D341Med (cell line): Measurements from ENCODE around the gene PITX3.
A peak's percentile ranks its signal among the peaks of the same experiment; 100 is the strongest.
"Not testable (repeated sequence)": the region's sequence is repeated elsewhere in the genome, so short reads cannot be mapped to it uniquely, and the experiment has no call there.

Experiments
- DNase-seq: peaks from one replicate; pipeline ENCODE4 v3.0.0; 2012; ENCODE audit warnings: low spot score

The PITX3 gene

GRCh38 chr10:102255404-102255803 is 14.1 kb upstream of the PITX3 start:
- DNase-seq, result no peak

GRCh38 chr10:102254426-102254825 is 13.1 kb upstream of the PITX3 start:
- no peak for DNase-seq

- DNase-seq, result not testable (repeated sequence)
Measured at GRCh38 chr10:102252508-102252907, 11.2 kb upstream of the PITX3 start.

GRCh38 chr10:102247734-102248133 is 6.4 kb upstream of the PITX3 start:
- DNase-seq, result no peak

- no peak for DNase-seq
Measured at GRCh38 chr10:102246261-102246660, 4.9 kb upstream of the PITX3 start.

- no peak for DNase-seq
Measured at GRCh38 chr10:102245932-102246251, 4.6 kb upstream of the PITX3 start.

DNA sequence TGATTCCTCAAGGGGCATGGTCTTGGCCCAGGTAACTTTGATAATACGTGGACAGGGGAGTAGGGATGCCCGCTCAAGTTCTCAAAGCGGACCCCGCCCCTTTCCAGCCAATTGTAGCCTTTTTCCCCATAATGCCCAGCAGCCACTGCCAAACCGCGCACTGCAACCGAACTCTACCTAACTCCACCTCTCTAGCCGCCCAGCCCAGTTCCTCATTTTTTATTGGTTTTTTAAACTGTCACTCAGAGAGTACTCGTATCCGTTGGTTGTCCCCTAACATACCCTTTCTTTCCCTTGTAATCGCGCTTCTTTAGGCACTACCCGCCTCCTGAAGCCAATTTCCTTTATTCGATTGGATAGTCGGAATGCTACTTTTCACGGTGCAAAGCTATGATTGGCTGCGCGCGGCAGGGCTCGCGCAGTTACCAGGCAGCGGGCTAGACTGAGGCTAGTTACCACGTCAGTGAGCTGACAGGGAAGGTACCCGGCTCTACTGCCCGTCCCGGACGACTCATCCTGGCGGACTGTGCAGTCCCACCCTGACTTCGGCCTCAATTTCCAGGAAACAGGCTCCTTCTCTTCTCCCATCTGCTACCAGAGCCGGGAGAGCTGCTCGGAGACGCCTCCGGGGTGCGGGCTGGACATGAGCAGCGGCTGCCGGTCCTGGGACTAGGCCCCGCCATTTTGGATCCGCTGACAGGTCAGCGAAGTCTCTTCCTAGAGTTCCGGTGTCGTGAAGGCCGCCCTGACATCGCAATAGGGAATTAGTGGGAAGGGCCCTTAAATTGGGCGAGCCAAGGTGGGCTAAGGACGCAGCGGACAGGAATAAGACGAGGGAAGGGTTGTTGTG is 4.0 kb upstream of the PITX3 start, which contains the start of gene GBF1:
Gene GBF1, plus strand, starts transcription at position 451 of the 850 bp plus-strand sequence. CDS start 13,407 bp downstream, outside the sequence.
- DNase-seq, result peak; percentile 87

- DNase-seq, result no peak
Measured at GRCh38 chr10:102243309-102243708, 2.0 kb upstream of the PITX3 start.

DNA sequence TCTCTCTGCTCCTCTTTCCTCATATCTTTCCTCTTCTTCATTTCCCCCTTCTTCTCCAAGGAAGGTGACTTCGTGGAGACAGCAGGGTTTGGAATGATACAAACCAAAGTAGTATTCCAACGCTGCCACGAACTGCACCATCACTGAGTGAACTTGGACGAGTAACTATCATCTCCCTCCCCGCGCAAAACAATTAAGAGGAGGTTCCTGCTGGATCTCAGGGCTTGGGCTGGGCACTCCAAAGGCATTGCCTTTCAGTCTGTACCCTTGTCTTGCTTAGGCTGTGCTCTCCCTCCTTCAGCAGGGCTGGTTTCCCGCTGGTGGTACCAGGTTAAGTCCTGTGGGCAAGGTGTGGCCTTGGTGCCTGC is 790 bp upstream of the PITX3 start:
- DNase-seq, result no peak

DNA sequence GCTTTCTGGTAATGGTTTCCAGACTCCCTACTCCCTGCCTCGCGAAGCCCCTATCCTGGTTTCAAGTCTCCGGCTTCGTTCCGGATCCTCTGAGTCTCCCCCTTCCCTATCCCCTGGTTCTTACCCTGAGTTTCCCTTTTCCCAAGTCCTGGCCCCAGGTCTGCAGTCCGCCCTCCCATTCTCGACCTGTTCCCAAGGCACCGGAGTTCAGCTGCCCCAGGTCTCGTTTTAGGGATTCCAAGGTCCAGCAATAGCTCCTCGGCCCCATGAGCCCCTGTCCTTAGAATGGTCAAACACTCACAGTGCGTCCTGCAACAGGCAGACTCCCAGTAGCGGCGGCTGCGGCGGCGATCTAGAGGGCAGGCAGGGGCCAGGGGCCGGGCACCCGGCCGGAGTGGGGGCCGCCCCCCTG is 274 bp downstream of the PITX3 start:
- no peak for DNase-seq

DNA sequence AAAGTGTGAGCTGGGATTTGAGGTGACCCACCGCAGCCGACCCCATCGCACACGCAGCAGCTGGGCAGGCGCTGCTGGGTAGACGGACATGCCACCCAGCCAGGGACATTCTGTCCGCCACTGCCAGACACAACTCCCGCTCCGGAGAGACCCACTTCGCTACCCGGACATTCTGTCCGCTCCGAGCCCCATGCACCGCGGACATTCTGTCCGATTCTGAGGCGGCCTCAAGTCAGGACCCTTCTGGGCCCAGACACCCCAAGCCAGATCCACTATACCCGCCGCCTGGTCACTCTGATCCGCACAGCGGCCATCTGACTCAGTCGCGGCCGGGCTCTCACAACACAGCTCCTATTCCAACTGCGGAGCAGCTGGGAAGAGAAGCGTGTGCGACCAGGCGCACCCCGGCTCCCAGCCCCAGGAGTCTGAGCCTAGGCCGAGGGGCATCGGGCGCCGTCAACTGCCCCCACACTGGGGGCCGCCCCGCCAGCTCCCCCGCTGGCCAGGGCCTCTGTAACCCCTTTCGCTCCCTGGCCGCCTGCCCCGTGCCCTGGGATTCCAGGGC is 763 bp downstream of the PITX3 start:
- DNase-seq, result no peak

GRCh38 chr10:102237711-102238252 is 3.5 kb downstream of the PITX3 start:
- DNase-seq, result no peak

DNA sequence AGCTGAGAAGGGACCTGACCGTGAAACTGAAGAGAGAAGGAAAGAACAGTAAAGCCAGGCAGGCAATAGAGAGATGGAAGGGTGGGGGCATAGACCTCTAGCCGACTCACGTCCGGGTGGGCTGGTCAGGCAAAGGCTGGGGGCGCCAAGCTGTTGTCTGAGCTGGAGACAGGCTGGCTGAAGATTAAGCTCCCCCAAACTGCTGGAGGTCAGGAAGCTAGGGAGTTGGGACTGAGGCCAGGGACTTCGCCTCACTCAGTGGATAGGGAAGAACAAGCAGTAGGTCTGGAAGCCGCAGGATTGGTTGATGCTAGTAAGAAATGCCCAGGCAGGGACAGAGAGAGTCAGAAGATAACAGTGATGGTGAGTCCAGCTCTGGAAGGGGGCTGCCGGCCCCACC is 5.3 kb downstream of the PITX3 start:
- no peak for DNase-seq

DNA sequence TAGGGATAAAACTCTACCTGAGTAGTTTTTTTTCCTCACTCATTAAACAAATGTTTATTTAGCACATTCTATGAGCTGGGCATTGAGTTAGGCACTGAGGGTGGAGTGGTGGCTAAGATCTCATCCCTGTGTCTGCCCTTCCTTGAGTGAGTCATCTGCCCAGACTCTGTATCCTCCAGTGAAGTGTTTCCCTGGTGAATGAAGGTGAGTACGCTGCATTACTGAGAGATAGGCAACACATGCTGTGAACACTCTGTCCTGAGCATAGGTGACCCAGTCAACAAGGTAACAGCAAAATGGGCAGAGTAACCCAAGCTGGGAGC is 5.8 kb downstream of the PITX3 start:
- no peak for DNase-seq

DNA sequence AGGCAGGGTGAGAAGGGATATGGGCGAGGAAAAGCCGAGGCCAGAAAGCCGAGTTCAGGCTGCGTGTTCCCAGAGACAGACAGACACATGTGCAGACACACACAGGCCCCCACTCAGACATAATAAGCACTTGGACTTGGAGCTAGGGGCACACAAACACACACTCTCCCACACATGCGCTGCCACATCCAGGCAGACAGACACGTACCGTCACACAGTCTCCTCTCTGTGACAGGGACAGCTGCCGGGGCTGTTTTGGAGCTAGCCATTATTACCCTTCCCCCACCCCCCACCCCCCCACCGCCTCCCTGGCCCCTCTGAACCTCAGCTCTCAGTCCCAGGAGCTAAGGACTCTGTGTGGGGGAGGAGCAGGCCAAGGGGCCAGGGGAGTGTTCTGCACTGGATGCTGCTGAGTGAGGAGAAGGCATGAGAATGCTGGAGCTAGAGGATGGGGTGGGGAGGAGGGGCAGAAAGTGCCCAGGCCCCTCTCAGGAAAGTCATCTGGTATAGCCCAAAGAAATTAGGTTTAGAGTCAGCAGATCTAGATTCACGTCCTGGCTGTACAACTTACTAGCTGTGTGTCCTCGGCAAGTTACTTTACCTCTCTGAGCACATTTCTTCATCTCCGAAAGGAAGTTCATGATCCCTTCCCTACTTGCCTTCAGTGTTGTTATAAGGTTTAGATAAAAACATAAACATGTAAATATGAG is 6.3 kb downstream of the PITX3 start:
- no peak for DNase-seq

DNA sequence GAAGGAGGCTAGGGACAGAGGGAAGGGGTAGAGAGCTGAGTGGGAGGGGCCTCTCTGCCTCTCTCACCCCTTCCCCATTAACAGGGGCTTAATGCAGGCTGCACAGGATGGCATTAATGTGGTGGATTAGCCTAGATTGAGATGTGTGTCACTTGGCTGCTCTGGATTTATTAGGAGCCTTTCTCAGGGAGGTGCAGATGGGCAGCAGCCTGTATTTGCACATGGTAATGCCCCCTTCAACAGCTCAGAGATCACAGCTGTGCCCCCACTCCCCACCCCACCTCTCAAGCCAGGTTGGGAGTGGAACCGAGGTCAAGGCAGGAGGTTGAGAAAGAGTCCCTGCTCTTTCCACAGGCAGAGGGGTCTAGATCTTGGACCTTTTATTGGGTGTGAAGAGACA is 7.3 kb downstream of the PITX3 start:
- DNase-seq, result peak; percentile 34

GRCh38 chr10:102231357-102232318 is 9.7 kb downstream of the PITX3 start:
- DNase-seq, result peak; percentile 84

DNA sequence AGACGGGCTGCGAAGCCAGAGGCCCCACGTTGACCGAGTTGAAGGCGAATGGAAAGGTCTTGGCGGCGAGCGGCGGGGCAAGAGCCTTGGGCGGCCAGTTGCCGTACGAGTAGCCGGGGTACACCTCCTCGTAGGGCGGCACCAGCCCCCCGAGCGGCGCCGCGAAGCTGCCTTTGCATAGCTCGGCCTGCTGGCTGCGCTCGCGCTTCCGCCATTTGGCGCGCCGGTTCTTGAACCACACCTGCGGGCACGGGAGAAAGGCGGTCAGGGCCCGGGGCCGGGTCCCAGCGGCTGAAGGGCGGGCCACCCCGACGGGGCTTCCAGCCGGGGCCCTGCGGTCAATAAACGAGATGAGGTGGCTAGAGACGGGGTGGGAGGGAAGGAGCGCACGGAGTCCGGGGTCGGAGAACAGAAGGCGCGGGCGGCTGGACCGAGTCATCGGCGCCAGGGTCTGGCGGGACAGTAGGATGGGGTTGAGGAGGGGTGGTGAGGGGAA is 10.4 kb downstream of the PITX3 start:
- peak; percentile 65 for DNase-seq

DNA sequence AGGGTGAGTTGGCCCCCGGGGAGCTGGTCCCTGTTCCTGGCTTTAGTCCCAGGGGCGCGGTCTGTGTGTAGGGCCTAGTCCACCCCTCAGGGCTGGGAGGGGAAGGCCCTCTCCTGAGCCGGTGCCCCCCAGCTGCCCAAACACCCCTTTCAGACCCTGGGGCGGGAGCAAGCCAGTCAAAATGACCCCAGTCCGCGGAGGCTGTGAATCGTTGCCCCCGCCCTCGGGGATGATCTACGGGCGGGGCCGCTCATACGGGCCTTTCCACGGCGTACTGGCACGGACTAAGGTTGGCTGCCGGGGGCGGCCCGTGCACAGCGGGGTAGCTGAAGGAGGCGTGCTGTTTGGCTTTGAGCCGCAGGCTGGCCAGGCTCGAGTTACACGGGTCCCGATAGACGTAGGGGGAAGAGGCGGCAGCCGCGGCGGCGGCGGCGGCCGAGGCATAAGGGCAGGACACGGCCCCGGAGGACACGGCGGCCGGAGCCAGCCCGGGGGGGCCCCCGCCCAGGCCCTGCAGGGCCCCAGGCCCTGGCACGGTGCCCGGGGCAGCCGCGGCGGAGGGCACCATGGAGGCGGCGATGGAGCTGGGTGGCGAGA is 10.9 kb downstream of the PITX3 start:
- DNase-seq, result peak; percentile 68

DNA sequence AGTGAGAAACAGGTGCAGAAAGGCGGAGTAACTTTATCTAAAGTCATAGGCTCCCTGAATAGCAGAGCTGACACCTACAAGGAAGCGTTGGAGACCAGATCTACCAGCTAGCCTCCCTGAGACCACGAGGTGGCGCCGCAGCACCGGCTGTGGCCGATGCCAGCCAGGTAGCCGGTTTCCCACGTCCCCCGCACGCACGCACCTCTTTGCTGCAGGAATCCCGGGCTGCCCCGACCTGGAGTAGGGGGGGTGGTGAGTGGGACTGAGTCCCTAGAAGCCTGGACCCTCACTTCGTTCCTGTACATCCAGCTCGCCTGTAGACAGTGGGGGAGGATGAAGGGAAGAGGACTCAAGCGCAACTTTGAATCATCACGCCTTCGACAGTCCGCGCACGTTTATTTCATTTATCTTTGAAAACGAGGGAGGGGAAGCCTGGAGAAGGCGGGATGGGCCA is 11.5 kb downstream of the PITX3 start:
- peak; percentile 83 for DNase-seq

DNA sequence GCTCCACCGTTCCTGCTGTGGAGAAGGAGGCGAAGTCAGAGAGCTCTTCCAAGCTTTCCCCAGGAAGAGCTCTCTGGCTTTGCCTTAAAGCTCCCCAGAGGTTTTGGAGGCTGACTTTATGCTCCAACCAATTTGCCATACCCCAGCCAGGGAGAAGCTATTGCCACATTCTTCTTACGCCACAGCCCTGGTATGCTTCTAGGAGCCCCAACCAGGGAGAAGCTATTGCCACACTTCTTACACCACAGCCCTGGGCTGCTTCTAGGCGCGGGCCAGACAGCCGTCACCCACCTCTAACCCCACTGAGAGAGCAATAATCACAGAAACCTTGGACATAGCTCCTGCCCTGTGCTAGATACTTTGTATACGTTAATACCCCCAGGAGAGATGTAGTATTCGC is 14.3 kb downstream of the PITX3 start:
- no peak for DNase-seq
